OCI-M2 (cell line): ENCODE results near the gene PRKD2.
"Not testable (repeated sequence)": the region's sequence is repeated elsewhere in the genome, so short reads cannot be mapped to it uniquely, and the experiment has no call there.

ENCODE experiments used
- DNase-seq: peaks from one replicate; lab custom pipeline; 2025; ENCODE audit not compliant: unreplicated experiment; lab: John Stamatoyannopoulos, UW

The PRKD2 gene

DNA sequence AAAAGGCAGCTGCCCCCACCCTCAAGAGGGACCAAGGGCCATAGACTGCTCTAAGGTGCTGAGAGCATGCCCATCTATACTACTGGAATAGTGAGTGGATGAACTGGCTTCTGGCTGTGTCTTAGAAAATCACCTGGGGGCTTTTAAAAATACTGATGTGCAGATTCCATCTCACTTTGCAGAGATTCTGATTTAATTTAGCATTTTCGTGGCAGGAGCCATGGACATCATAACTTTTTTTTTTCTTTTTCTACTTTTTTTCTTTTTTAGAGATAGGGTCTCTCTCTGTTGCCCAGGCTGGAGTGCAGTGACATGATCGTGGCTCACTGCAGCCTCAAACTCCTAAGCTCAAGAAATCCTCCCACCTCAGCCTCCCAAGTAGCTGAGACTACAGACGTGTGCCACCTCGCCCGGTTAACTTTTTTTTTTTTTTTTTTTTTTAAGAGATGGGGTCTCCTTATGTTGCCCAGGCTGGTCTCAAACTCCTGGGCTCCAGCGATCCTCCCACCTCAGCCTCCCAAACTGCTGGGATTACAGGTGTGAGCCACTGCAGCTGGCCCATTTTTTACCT lies 4.1 kb downstream of the PRKD2 start:
- DNase-seq = not testable (repeated sequence)

DNA sequence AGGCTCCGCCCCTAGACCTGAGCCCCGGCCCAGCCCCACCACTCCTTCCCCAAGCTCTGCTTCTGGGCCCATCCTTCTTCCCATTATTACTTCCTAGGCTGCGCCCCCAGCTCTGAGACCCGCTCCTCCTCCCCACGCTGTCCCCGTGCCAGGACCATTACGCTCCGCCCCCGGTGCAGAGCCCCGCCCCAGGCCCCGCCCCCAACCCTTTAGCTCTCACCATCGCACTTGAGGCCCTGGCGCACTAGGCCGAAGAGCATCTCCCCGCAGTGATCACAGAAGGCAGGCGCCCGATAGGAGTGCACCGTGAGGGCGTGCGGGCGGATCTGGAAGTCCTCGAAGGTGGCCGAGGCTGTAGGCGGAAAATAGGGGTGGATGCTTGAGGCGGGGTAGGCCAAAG lies 6.2 kb downstream of the PRKD2 start:
- DNase-seq = no peak

DNA sequence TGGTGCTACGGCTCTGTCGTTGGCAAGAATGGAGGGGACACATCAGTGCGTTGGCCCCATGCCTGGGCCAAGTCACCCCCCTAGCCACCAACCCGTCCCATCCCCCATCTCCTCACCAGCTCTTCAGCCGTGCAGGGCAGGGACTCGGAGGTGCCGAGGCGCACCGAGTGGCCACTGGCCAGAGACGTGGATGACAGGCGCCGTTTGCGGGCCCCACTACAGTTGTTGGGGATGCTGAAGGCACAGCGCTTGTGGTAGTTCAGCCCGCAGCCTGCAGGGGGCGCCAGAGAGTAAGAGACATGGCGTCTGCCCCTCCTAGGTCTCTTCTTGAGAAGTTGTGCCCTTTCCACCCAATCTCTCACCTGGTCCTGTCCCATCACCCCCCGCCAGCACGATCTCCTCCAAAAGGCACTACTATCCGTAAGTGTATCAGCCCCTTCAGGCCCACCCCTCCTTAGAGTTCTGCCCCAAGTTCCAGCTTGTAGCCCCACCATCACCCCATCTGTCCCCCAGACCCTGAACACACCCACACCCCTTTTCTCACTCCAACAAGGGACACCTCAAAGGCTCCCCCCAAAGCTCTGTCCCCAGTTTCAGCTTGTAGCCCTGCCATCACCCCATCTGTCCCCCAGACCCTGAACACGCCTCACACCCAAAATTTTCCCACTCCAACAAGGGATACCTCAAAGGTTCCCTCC lies 12.4 kb downstream of the PRKD2 start:
- peak; percentile 35 for DNase-seq

DNA sequence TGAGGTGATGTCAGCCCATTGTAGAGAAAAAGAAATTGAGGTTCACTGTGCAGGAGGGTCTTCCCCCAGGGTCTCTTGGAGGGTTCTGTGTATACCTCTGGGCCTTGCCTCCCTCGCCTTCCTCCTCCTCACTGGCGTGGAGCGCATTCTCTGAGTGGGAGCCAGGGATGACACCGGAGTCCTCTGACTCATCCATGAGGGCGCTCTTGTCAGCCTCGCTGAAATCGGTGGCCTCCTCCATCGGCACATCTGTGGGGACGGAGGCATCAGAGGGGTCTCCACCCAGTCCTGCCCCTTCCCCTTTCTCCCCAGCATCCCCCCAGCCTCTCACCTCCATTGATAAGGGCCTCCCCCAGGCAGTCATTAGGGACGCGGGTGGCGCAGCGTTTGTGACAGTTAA lies 16.2 kb downstream of the PRKD2 start:
- DNase-seq = no peak

DNA sequence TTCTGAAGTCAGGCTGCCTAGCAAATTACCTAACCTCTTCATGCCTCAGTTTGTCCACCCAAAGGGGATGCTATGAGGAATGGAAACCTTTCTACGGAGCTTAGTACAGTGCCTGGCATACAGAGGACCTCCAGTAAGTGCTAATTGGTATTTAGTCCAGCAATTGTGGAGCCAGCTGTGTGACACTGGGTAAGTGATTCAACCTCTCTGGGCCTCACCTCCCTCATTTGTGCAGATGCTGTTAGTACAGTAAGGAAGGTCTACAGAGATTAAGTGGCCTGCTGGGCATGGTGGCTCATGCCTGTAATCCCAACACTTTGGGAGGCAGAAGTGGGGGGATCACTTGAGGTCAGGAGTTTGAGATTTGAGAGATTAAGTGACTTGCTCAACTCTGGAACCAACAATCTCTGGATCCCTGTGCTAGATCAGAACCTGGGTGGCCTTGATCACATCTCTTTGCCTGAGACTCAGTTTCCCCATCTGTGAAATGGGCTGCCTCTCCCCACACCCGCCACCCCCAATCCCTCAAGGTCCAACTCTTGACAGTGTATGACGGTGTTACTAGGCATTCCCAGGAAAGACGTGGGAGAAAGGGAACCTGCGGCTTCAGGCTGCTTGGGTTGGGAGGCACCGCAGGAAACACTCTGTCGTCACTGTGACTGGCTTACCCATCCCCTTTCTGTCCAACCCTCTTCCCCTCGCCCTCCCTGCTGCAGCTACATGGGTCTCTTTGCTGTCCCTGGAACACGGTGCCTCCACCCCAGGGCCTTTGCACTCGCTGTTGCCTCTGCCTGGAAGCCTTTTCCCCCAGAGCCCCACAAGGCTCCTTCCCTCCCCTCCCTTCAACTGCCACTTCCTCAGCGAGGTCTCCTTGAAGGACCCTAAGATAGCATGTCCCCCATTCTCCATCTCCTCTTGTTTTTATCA lies 18.3 kb downstream of the PRKD2 start:
- DNase-seq = no peak

DNA sequence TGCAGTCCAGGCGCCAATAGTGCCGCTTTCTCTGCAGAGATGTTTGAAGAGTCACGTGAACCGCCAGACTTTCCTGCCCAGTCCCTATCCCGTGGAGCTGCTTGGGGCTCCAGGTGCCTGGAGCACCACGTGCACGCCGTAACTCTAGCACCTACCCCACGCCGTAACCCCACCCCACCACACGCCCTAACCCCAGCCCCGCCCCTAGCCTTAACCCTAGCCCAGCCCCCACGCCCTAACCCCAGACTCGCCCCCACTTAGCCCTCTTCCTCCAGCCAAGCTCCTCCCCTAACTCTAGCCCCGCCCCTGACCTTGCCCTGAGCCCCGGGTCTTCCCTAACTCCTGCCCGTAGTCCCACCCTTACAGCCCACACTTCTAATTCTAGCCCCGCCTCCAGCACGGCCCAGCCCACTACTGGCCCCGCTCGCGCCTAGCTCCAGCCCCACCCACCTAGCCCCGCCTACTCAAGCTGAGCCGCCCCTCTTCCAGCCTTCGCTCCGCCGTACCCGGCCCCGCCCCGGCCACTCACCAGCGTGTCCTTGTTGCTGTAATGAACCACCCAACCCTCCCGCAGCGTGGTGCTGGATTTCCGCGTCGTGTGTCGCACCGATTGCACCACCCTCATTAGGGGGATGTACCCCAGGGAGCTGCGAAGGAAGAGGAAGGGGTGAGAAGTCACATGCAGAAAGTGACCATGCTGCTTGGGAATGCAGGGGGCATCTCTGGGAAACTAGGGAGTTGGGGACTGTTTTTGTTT lies 19.5 kb downstream of the PRKD2 start:
- no peak for DNase-seq

DNA sequence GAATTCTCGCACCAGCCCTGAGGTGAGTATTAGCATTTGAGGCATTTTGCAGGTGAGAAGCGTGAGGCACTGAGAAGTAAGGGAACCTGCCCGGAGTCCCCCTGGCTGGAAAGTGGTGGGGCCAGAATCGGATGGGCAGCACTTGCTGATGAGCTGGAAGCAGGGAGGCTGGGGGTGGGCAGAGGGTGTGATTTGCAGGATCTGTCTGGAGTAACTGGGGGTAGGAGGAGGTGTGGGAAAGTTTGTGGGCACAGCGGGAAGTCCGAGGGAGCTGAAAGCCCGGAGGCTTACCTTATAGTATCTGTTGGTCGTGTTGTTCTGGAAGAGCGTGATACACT lies 20.1 kb downstream of the PRKD2 start:
- DNase-seq = no peak

DNA sequence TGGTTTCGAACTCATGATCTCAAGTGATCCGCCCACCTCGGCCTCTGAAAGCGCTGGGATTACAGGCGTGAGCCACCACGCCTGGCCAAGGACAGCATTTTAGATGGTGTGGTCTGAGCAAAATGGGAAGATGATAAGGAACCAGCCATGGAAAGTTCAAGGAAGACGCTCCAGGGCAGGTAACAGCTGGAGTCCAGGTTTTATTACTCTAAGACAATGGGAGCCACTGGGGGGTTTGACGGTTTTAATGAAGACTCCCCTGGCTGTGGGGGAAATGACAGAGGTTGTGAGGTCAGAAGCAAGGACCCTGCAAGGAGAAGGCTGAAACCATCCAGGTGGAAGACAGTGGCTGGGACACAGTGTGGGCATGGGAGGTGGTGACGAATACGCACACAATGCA lies 20.9 kb downstream of the PRKD2 start:
- DNase-seq = no peak

DNA sequence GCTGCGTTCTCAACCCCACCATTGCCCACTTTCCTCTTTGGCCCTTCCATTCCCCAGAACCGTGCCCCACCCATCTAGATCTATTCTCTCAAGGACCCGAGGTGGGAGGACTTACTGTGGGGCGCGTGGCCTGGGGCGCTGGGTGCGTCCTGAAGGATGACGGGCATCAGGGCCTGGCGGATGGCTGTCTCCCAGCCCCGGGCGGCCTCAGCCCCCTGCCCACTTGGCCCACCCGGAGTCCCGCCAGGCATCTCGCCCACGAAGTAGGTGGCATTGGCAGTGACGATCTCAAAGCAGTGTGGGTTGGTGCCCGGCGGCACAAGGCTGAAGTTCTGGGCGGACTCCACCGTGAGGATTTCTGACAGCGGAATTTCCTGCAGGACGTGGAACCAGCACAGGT lies 23.2 kb downstream of the PRKD2 start:
- no peak for DNase-seq

DNA sequence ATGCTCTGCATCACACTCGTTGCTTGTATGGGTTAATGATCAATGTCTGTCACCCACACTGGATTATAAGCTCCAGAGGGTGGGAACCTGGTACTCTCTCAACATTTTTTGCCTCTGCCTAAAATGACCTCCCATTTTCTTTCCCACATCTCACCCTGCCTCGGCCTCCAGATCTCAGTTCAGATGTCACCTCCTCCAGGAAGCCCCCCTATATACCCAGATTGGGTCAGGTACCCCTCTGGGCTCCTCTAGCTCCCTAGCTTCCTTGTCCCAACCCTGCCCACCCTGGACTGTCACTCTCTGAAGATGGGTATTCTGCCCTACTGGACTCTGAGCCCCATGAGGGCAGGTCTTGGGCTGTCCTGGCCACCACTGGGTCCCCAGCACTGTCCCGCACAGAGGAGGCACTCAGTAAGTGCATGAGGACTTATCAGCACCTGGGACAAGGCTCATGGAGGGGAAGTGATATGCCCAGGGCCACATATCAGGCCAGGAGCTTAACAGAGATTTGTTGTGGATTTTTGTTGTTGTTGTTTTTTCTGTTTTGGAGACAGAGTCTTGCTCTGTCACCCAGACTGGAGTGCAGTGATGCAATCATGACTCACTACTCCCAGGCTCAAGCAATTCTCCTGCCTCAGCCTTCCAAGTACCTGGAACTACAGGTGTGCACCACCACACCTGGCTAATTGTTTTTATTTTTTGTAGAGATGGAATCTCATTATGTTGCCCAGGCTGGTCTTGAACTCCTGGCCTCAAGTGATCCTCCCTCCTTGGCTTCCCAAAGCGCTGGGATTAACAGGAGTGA lies 23.8 kb downstream of the PRKD2 start:
- no peak for DNase-seq

DNA sequence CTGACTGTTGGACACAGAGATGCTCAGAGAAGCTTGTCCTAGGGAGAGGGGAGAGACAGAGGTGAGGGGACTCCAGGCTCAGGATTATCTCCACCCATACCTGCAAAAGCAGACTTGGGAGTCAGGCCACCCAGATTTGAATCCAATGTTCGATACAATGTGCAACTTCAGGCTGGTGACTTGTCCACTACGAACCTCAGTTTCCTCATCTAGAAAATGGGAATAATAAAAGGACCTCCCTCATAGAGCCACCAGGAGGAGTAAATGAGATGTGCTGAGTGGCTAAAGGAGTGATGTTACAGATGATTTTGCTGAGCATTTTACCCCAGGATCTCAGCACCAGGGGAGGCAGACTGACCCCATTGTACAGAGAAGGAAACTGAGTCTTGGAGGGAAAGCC lies 25.0 kb downstream of the PRKD2 start:
- no peak for DNase-seq

DNA sequence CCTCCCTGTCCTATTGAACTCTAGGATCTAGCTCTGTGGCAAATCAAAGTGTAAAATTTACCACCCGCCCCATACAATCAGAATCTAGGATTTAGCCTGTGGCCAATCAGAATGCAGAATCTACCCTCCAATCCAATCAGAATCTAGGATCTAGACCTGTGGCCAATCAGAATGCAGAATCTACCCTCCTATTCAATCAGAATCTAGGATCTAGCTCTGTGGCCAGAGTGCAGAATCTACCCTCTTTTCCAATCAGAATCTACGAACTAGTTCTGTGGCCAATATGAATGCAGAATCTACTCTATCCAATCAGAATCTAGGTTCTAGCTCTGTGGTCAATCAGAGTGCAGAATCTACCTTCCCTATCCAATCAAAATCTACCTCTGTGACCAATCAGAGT lies 25.8 kb downstream of the PRKD2 start:
- no peak for DNase-seq

DNA sequence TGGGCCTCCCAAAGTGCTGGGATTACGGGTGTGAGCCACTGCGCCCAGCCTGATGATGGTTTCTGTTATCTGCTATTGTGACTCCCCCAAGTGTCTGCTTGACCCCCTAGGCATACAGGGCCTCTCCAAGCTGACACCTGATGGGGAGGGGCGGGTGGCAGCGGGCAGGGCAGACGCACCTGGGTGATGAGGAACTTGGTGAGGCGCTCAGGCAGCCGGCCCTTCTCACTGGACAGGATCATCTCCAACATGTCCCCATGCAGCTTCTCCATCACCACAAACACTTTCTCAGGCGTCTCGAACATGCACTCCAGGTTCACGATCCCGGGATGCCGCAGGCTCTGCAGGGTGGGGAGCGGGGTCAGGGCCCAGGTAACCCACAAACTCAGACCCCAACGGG lies 27.6 kb downstream of the PRKD2 start:
- no peak for DNase-seq

DNA sequence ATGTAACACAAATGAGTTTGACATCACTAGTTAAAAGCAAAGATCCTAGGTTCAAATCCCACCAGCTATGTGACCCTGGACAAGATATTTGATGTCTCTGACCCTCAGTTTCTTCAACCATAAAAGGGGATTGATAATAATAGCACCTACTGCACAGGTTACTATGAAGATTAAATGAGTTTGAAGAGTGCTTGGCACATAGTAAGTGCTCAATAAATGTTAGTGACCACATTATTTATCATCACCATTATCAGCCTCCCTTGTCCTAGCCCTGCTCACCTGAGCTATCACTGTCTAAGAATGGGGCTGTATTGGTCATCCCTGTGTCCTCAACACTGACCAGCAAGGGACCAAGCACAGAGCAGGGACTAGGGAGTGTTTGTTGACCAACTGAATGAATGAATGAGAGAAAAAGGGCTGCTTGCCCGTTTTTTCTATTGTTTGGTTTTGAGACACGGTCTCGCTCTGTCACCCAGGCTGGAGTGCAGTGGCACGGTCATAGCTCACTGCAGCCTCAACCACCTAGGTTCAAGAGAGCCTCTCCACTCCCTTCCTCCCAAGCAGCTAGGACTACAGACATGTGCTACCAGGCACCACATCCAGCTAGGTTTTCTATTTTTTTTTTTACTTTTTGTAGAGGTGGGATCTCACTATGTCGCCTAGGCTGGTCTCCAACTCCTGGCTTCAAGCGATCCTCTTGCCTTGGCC lies 29.3 kb downstream of the PRKD2 start:
- DNase-seq = no peak

DNA sequence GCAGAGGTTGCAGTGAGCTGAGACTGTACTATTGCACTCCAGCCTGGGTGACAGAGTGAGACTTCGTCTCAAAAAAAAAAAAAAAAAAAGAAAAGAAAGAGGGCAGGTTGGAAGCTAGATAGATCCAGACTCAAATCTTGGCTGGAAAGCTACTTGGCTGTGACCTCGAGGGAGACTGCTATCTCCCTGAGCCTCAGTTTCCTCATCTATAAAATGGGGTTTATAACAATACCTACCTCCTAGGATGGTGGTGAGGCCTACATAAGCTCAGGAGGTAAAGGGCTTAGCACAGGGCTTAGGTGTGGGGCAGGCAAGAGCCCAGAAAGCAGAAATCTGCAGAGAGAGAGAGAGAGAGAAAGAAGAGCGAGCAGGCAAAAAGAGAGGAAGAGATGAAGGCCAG lies 31.7 kb downstream of the PRKD2 start:
- no peak for DNase-seq

DNA sequence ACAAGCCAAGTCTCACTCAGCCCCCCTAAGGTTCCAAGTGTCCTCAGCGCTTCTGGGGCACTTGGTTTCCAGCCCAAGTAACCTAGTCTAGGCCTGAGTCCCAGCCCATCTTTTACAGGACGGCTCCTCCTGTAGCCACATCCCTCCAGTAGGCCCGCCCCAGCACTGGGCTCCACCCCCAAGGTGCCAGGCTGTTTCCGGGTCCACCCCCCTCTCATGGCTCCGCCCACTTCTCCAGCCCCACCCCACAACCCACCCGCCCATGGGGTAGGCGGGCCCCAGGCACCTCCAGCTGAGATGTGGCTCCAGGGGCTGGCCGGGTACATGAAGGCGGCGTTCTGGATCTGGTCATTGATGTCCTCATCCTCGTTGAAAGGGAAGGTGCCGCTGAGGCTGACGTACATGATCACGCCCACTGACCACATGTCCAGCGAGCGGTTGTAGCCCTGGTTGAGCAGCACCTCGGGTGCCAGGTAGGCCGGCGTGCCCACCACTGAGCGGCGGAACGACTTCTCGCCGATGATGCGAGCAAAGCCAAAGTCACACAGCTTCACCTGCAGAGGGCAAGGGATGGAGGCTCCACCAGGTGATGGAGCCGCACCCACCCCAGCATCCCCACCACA lies 38.7 kb downstream of the PRKD2 start:
- DNase-seq = no peak

DNA sequence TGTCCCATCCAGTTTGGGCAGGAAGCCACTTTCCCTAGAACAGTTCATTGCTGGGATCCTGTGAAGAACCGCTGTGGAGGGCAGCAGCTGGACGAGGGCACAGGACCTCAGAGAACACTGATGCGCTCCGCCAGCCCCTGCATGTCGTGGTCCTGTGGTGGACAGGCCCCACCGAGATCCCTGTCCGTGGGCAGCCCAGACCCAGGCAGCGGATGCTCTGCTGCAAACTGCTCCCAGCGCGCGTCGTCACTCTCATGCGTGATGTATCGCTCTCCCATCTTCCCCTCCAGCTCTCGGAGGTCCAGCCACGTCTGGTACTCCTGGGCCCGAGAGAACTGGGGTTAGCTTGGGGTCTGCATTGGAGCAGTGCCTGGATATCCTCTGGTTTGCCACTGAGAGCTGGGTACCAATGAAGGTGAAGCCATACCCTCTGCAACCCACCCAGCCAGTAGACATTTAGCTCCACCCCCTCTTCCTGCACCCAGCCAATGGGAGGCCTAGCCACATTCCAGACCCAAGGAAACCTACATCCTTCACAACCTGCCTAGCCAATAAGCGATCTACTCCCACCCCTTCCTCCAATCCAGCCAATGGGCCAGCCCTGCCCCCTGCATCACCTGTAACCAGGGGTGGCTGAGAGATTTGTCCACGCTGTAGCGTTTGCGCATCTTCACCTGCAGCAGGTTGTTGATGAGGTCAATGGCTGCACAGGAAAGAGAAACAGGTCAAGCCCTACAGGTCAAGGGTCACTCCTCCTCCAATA lies 42.3 kb downstream of the PRKD2 start:
- DNase-seq = no peak

DNA sequence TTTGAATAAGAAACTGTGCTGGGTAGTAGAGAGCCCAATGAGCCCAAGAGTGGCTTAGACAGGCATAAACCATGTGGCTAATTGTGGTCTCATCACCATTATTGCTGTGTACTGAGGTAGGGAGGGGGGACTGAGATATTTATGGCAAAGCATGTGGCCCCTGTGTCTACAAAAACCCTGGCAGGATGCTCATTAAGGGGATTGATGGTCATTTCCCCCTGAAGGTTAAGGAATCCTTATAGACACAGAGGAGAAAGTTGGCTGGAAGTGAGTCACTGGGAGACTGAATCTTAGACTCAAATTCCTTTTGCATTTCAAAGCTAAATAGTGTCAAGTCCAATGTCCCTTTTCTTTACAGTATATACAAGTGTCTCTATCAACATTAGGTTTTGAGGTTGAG lies 46.1 kb downstream of the PRKD2 start:
- DNase-seq = no peak

DNA sequence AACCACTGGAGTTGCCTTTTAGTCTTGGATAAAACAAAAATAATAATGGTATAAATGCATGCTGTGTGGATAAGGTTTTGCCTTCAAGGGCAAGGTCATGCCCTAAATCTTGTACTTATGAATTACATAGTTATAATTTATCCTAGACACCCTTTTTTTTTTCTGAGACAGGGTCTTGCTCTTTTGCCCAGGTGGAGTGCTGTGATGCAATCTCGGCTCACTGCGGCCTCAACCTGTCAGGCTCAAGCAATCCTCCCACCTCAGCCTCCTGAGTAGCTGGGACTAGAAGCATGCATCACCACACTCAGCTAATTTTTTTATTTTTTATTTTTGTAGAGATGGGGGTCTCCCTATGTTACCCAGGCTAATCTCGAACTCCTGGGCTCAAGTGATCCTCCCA lies 48.3 kb downstream of the PRKD2 start:
- DNase-seq = no peak
